ENCODE measurements around the gene AFG1L.

AFG1L gene

GRCh38 chr6:108464418-108465097, 169.7 kb downstream of the AFG1L start:
- no peak for DNase-seq

GRCh38 chr6:108465098-108465495, 170.2 kb downstream of the AFG1L start:
- DNase-seq, result peak; percentile 47 to 64

GRCh38 chr6:108468346-108468745, 173.5 kb downstream of the AFG1L start:
- no peak for DNase-seq

GRCh38 chr6:108469316-108469715, 174.5 kb downstream of the AFG1L start:
- DNase-seq, result no peak

GRCh38 chr6:108473197-108473596, 178.3 kb downstream of the AFG1L start:
- DNase-seq, result no peak

GRCh38 chr6:108476376-108476775, 181.5 kb downstream of the AFG1L start:
- DNase-seq, result no peak

GRCh38 chr6:108476847-108477430, 182.1 kb downstream of the AFG1L start:
- DNase-seq, result no peak

GRCh38 chr6:108482559-108482958, 187.7 kb downstream of the AFG1L start:
- no peak for DNase-seq

- DNase-seq, result no peak
Observed at GRCh38 chr6:108484016-108484415, 189.2 kb downstream of the AFG1L start.

- no peak for DNase-seq
Observed at GRCh38 chr6:108489699-108490098, 194.8 kb downstream of the AFG1L start.

GRCh38 chr6:108492131-108492766, 197.4 kb downstream of the AFG1L start:
- peak; percentile 54 to 67 for DNase-seq

- DNase-seq, result no peak
Observed at GRCh38 chr6:108494434-108494833, 199.6 kb downstream of the AFG1L start.

- peak; percentile 74 to 79 for DNase-seq
Observed at GRCh38 chr6:108497883-108498282, 203.0 kb downstream of the AFG1L start.

GRCh38 chr6:108501559-108501958, 206.7 kb downstream of the AFG1L start:
- DNase-seq, result no peak

GRCh38 chr6:108502832-108503231, 208.0 kb downstream of the AFG1L start:
- DNase-seq, result peak in 1 of 2 experiments; percentile 0

- no peak for DNase-seq
Observed at GRCh38 chr6:108507316-108507715, 212.5 kb downstream of the AFG1L start.

GRCh38 chr6:108510461-108511319, 215.8 kb downstream of the AFG1L start:
- no peak for DNase-seq

- DNase-seq, result peak; percentile 47 to 74
Observed at GRCh38 chr6:108518714-108519576, 224.1 kb downstream of the AFG1L start.

- no peak for DNase-seq
Observed at GRCh38 chr6:108521616-108522107, 226.8 kb downstream of the AFG1L start.

GRCh38 chr6:108523697-108524096, 228.8 kb downstream of the AFG1L start:
- DNase-seq, result no peak

GRCh38 chr6:108524528-108525248, 229.8 kb downstream of the AFG1L start:
- no peak for DNase-seq

All from Kasumi-1 (cell line).